Endothelial cell of umbilical vein (primary cell): ENCODE results near the gene RANBP3L. TPM values are rescaled to one million over a fixed set of nuclear protein-coding genes. Genes with fewer than 3 reads are reported as not detected.

Experiments used
- BruUV-seq: library from RNA; stranded (reverse); fragments of 400-500 nt; replicated peaks from 2 replicates; lab custom pipeline; 2021; lab: Mats Ljungman, UMichigan
- CTCF ChIA-PET: fragments of 300-600, 350-600 bp; sonication (Branson Sonifier 250); formaldehyde crosslinking; loops from one replicate; lab custom pipeline; 2021; ENCODE audit warnings: antibody characterized with exemption, inconsistent platforms; lab: Charles Lee
- POLR2A ChIA-PET: fragments of 300-600, 350-600 bp; sonication (Branson Sonifier 250); formaldehyde crosslinking; loops from one replicate; lab custom pipeline; 2021; ENCODE audit warnings: antibody characterized with exemption, inconsistent platforms; lab: Charles Lee
- DNase-seq: peaks from one replicate; pipeline ENCODE4 v3.0.0-alpha.2; 2011; ENCODE audit warnings: low read depth, low spot score
- FAIRE-seq: peaks from 2 replicates; lab custom pipeline; 2011; peaks lifted over from hg19 to GRCh38; lab: Jason Lieb, UNC
- H2AFZ ChIP-seq: 2 replicates; pipeline ENCODE4 v1.6.0; 2012; ENCODE audit warnings: low read depth, low read length, control low read depth, inconsistent platforms
- H3K27ac ChIP-seq: 2 replicates; pipeline ENCODE4 v1.5.1; 2011; ENCODE audit warnings: low read depth, mild to moderate bottlenecking, control low read depth, low read length, moderate library complexity; ENCODE audit not compliant: insufficient read depth
- H3K27me3 ChIP-seq, 2 experiments: 2 replicates each; pipeline versions ENCODE4 v1.6.0 to v1.6.1; 2011; ENCODE audit warnings: low read length in 2 of 2, mixed read lengths in 1 of 2; ENCODE audit not compliant: control insufficient read depth in 2 of 2, insufficient read depth in 2 of 2
- H3K36me3 ChIP-seq, 2 experiments: 2 replicates in 1 of 2; 3 replicates in 1 of 2; pipeline ENCODE4 v1.5.1; 2011; ENCODE audit warnings: low read length in 2 of 2, mild to moderate bottlenecking in 1 of 2, moderate library complexity in 1 of 2; ENCODE audit not compliant: control insufficient read depth in 2 of 2, insufficient read depth in 2 of 2; ENCODE audit errors: extremely low read depth in 1 of 2
- H3K4me1 ChIP-seq: 3 replicates; pipeline ENCODE4 v1.5.1; 2011; ENCODE audit warnings: mild to moderate bottlenecking, low read length; ENCODE audit not compliant: control insufficient read depth, insufficient read depth; ENCODE audit errors: extremely low read depth
- H3K4me2 ChIP-seq: 2 replicates; pipeline ENCODE4 v1.6.1; 2011; ENCODE audit warnings: low read length, control low read depth, mixed read lengths; ENCODE audit not compliant: insufficient read depth
- H3K4me3 ChIP-seq, 3 experiments: fragments of 200-600 bp in 1 of 3; sonication (generic), shearing (Covaris generic) in 1 of 3; replicated peaks in 1 of 3; 2 replicates each; pipeline ENCODE4 v1.5.1; 2011 to 2016; ENCODE audit warnings: control low read depth in 3 of 3, low read length in 3 of 3, mild to moderate bottlenecking in 2 of 3, inconsistent platforms in 1 of 3, low read depth in 1 of 3, moderate library complexity in 1 of 3; ENCODE audit not compliant: insufficient read depth in 1 of 3
- H3K79me2 ChIP-seq: 2 replicates; pipeline ENCODE4 v1.6.0; 2012; ENCODE audit warnings: low read length, inconsistent platforms; ENCODE audit not compliant: control insufficient read depth, insufficient read depth
- H3K9ac ChIP-seq: replicated peaks from 2 replicates; pipeline ENCODE3; 2011; ENCODE audit warnings: low read length, control low read depth; ENCODE audit not compliant: insufficient read depth; ENCODE audit errors: extremely low read depth
- H3K9me1 ChIP-seq: replicated peaks from 3 replicates; pipeline ENCODE4 v1.6.0; 2011; ENCODE audit warnings: mild to moderate bottlenecking, low read length; ENCODE audit not compliant: control insufficient read depth, insufficient read depth; ENCODE audit errors: extremely low read depth
- H3K9me3 ChIP-seq: replicated peaks from 2 replicates; pipeline ENCODE4 v1.5.1; 2012; ENCODE audit warnings: low read length, inconsistent platforms; ENCODE audit not compliant: control insufficient read depth, insufficient read depth
- H4K20me1 ChIP-seq: replicated peaks from 2 replicates; pipeline ENCODE3; 2011; ENCODE audit warnings: mild to moderate bottlenecking, low read length; ENCODE audit not compliant: control insufficient read depth, insufficient read depth; ENCODE audit errors: extremely low read depth
- MYC ChIP-seq: IDR thresholded peaks from one replicate; pipeline ENCODE4 v1.6.1; 2011; ENCODE audit warnings: mild to moderate bottlenecking, low read depth, low read length
- POLR2A ChIP-seq: IDR thresholded peaks from 2 replicates; pipeline ENCODE4 v1.6.1; 2012; ENCODE audit warnings: low read depth, mild to moderate bottlenecking, control low read depth, low read length
- dilution Hi-C: fragments of 300-500 bp; cut with MboI; formaldehyde crosslinking; loops from one replicate; pipeline ENCODE4 v1.15.0; 2019; ENCODE audit warnings: low sequenced_read_pairs; ENCODE audit not compliant: extremely low pct_ligation_motif_present
- intact Hi-C: fragments of 100-400 bp; cut with micrococcal nuclease; formaldehyde crosslinking; loops from one replicate; pipeline ENCODE4 v1.10.0; 2022
- polyA plus RNA-seq, 4 experiments: library from polyadenylated mRNA; depleted of rRNA in 3 of 4; stranded (reverse) in 3 of 4; unstranded in 1 of 4; fragments of >200 nt; gene quantifications; 2 replicates each; pipeline versions ENCODE4 v1.2.1 to v1.2.3, GENCODE V29; 2011 to 2012; ENCODE audit warnings: missing spikeins in 1 of 4
- total RNA-seq: library from RNA; stranded (reverse); gene quantifications from 2 replicates; pipeline ENCODE4 v1.2.3, GENCODE V29; 2021
- TF ChIP-seq, protein P1 (sequence below), 2 donors: IDR thresholded peaks; 1 replicate in 1 of 2; 2 replicates in 1 of 2; pipeline ENCODE4 v1.5.1; 2011; ENCODE audit warnings: low read length in 2 of 2, mild to moderate bottlenecking in 2 of 2, moderate library complexity in 2 of 2, control low read depth in 1 of 2, inconsistent platforms in 1 of 2, low read depth in 1 of 2; ENCODE audit not compliant: insufficient read depth in 1 of 2; ENCODE audit errors: extremely low read depth in 1 of 2
- TF ChIP-seq, protein P2 (sequence below): IDR thresholded peaks from 2 replicates; pipeline ENCODE4 v1.6.1; 2011; ENCODE audit not compliant: insufficient read depth, insufficient read length

Gene RANBP3L
- total and polyA plus RNA-seq, 2 donors (not counting 3 experiments of a cell fraction or from before 2014, with no cell fraction given): not detected

DNA sequence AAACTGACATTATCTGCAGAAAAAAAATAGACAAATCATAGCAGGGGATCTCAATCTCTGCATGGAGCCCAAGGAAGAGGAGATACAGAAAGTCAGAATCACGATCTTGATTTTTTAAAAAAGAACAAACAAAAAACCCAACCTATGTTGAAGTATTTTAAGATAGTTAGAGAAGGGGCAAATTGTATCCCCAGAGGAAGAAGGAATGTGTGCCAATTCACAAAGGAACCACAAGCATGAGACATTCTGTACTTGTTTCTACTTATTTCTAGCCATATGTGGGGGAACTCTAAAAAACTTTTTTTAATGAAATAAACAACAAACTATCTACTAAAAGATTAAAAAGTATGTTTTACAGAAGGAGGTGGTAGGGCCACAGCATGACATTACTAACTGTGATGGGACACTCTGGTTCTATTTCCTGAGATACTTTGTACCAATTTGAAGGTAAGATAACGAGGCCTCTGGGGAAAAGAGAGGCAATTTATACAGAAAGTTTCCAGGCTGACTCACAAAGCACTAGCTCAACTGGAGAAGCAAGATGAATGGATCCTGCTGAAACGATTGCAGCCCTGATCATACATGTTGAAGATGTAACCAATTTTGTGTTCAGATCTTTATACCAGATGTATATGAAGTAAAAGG lies 22.5 kb downstream of the RANBP3L start:
- H3K4me2 ChIP-seq: no peak overlapping the region
- no peak overlapping the region for H3K9ac ChIP-seq
- peaks cover 8% of the 10 kb centered on the region in 2 experiments for H3K27me3 ChIP-seq
- dilution Hi-C loops: no loop called here
- no peaks in the 10 kb centered on the region for H3K79me2 ChIP-seq
- H3K9me3 ChIP-seq: no peaks in the 10 kb centered on the region
- H3K9me1 ChIP-seq: no peaks in the 10 kb centered on the region
- no TSS peak for BruUV-seq
- intact Hi-C loops: no loop called here
- no peaks in the 10 kb centered on the region for H3K4me1 ChIP-seq
- FAIRE-seq (no peak), DNase-seq (no peak)
- no peak overlapping the region for H2AFZ ChIP-seq
- CTCF ChIA-PET: interaction anchor here (0.6 to 2.7 kb wide), 2 partner anchors 10 to 22 kb away, joined by 3 to 8 read pairs; partner anchors contain the start of gene RANBP3L
- H3K4me3 ChIP-seq: no peak overlapping the region
- H3K27ac ChIP-seq: no peak overlapping the region
- H3K36me3 ChIP-seq: no peaks in the 10 kb centered on the region
- TF ChIP-seq POLR2A (no peak), MYC (no peak)
- TF ChIP-seq, protein P1, sequence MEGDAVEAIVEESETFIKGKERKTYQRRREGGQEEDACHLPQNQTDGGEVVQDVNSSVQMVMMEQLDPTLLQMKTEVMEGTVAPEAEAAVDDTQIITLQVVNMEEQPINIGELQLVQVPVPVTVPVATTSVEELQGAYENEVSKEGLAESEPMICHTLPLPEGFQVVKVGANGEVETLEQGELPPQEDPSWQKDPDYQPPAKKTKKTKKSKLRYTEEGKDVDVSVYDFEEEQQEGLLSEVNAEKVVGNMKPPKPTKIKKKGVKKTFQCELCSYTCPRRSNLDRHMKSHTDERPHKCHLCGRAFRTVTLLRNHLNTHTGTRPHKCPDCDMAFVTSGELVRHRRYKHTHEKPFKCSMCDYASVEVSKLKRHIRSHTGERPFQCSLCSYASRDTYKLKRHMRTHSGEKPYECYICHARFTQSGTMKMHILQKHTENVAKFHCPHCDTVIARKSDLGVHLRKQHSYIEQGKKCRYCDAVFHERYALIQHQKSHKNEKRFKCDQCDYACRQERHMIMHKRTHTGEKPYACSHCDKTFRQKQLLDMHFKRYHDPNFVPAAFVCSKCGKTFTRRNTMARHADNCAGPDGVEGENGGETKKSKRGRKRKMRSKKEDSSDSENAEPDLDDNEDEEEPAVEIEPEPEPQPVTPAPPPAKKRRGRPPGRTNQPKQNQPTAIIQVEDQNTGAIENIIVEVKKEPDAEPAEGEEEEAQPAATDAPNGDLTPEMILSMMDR (IDR thresholded peaks at IDR 0.05; ENCODE audit: extremely low read depth in 1 of 2, insufficient read depth in 1 of 2, low read depth in 1 of 2, low read length in 2 of 2): no peak
- TF ChIP-seq, protein P2, sequence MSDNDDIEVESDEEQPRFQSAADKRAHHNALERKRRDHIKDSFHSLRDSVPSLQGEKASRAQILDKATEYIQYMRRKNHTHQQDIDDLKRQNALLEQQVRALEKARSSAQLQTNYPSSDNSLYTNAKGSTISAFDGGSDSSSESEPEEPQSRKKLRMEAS: no peak
- POLR2A ChIA-PET: no interaction called here
- no peaks in the 10 kb centered on the region for H4K20me1 ChIP-seq
